Measurements from ENCODE around the gene CRISPLD2.

CRISPLD2 gene

GRCh38 chr16:84883301-84883700 is 63.5 kb downstream of the CRISPLD2 start:
- no peak for DNase-seq

- DNase-seq: no peak
Observed at GRCh38 chr16:84884246-84884595, 64.4 kb downstream of the CRISPLD2 start.

- peak in 38 of 51 donors; percentile 9 to 79 (median 42) for DNase-seq
Observed at GRCh38 chr16:84884596-84885341, 65.0 kb downstream of the CRISPLD2 start.

GRCh38 chr16:84885342-84885910 is 65.6 kb downstream of the CRISPLD2 start:
- DNase-seq: peak in 3 of 51 donors; percentile 12 to 45 (median 39)

GRCh38 chr16:84886497-84887090 is 66.8 kb downstream of the CRISPLD2 start:
- DNase-seq: no peak

GRCh38 chr16:84887207-84887606 is 67.4 kb downstream of the CRISPLD2 start:
- no peak for DNase-seq

GRCh38 chr16:84888450-84888849 is 68.7 kb downstream of the CRISPLD2 start:
- no peak for DNase-seq

GRCh38 chr16:84889066-84889465 is 69.3 kb downstream of the CRISPLD2 start:
- no peak for DNase-seq

GRCh38 chr16:84890427-84890826 is 70.6 kb downstream of the CRISPLD2 start:
- DNase-seq: no peak

- DNase-seq: peak in 6 of 51 donors; percentile 14 to 42 (median 30)
Observed at GRCh38 chr16:84891149-84891795, 71.5 kb downstream of the CRISPLD2 start.

- DNase-seq: no peak
Observed at GRCh38 chr16:84892097-84892496, 72.3 kb downstream of the CRISPLD2 start.

- DNase-seq: no peak
Observed at GRCh38 chr16:84893467-84893848, 73.7 kb downstream of the CRISPLD2 start.

GRCh38 chr16:84893849-84894599 is 74.2 kb downstream of the CRISPLD2 start:
- no peak for DNase-seq

GRCh38 chr16:84895016-84895415 is 75.2 kb downstream of the CRISPLD2 start:
- DNase-seq: no peak

GRCh38 chr16:84896847-84897246 is 77.1 kb downstream of the CRISPLD2 start:
- DNase-seq: no peak

- peak in 2 of 51 donors; percentile 19 to 31 for DNase-seq
Observed at GRCh38 chr16:84897911-84898377, 78.2 kb downstream of the CRISPLD2 start.

GRCh38 chr16:84898447-84898846 is 78.7 kb downstream of the CRISPLD2 start:
- DNase-seq: no peak

- DNase-seq: no peak
Observed at GRCh38 chr16:84899414-84899813, 79.6 kb downstream of the CRISPLD2 start.

GRCh38 chr16:84905965-84906460 is 86.2 kb downstream of the CRISPLD2 start:
- DNase-seq: no peak

GRCh38 chr16:84907051-84907450 is 87.3 kb downstream of the CRISPLD2 start:
- DNase-seq: no peak

- peak in 1 of 51 donors; percentile 17 for DNase-seq
Observed at GRCh38 chr16:84907575-84907974, 87.8 kb downstream of the CRISPLD2 start.
